ENCODE measurements around the gene KRTAP5-9. TPM values are rescaled to one million over a fixed set of nuclear protein-coding genes. Genes with fewer than 3 reads are reported as not detected.

KRTAP5-9 gene
- total and polyA plus RNA-seq, 2 of the 8 experiments (the other 6 are each of a cell fraction or from before 2014, with no cell fraction given) = 0.11 TPM; not detected in 1

GRCh38 chr11:71537537-71537936 is 10.7 kb upstream of the KRTAP5-9 start:
- Histone ChIP-seq H2BK15ac (ENCODE audit: low read length) (no peak overlapping the region), H3K9ac (replicated peaks in 1 of 4; ENCODE audit: extremely low read depth in 1 of 4, low read depth in 3 of 4, low read length in 3 of 4) (no peak overlapping the region), H2BK5ac (ENCODE audit: low read depth, low read length) (no peak overlapping the region), H4K20me1 (replicated peaks in 1 of 2; ENCODE audit: control insufficient read depth in 1 of 2, insufficient read depth in 2 of 2, low read length in 2 of 2) (no peaks in the 10 kb centered on the region), H2AFZ (ENCODE audit: low read length) (no peak overlapping the region), H3K23me2 (ENCODE audit: low read depth, low read length) (no peaks in the 10 kb centered on the region), H2BK120ac (replicated peaks; ENCODE audit: low read depth, low read length) (no peak overlapping the region), H3K9me3 (ENCODE audit: insufficient read depth in 2 of 2, low read depth in 1 of 2, low read length in 1 of 2) (no peaks in the 10 kb centered on the region), H3K4ac (replicated peaks; ENCODE audit: insufficient read length, low read depth, low read length) (no peak overlapping the region), H4K8ac (ENCODE audit: extremely low read depth, insufficient read depth, low read length) (no peak overlapping the region), H4K91ac (replicated peaks; ENCODE audit: insufficient read length, low read length) (no peak overlapping the region), H2AK5ac (ENCODE audit: low read depth, low read length) (no peak overlapping the region), H3K79me1 (ENCODE audit: low read depth, low read length) (no peaks in the 10 kb centered on the region), H3K36me3 (ENCODE audit: control insufficient read depth in 2 of 4, insufficient read depth in 4 of 4, low read length in 3 of 4) (no peaks in the 10 kb centered on the region), H3K14ac (ENCODE audit: insufficient read length) (no peak overlapping the region), H3K23ac (ENCODE audit: insufficient read length) (no peak overlapping the region), H3K4me2 (ENCODE audit: insufficient read depth in 1 of 2, low read depth in 2 of 2, low read length in 2 of 2) (no peak overlapping the region), H3K18ac (ENCODE audit: extremely low read depth, low read length) (no peak overlapping the region), H4K5ac (ENCODE audit: insufficient read length, low read depth, low read length) (no peak overlapping the region), H3K27ac (ENCODE audit: low read depth, low read length) (no peak overlapping the region), H3K4me3 (ENCODE audit: extremely low read depth in 1 of 4, insufficient read depth in 2 of 4, low read depth in 3 of 4, low read length in 4 of 4) (no peak overlapping the region), H2BK12ac (ENCODE audit: low read depth, low read length) (no peak overlapping the region), H3K27me3 (replicated peaks in 1 of 4; ENCODE audit: control insufficient read depth in 3 of 4, extremely low read depth in 1 of 4, insufficient read depth in 3 of 4, low read length in 3 of 4) (no peaks in the 10 kb centered on the region), H3K56ac (replicated peaks; ENCODE audit: insufficient read length, low read depth, low read length) (no peak overlapping the region), H3K79me2 (ENCODE audit: control insufficient read depth in 1 of 2, insufficient read depth in 2 of 2, low read length in 2 of 2) (no peaks in the 10 kb centered on the region), H3K4me1 (replicated peaks in 1 of 4; ENCODE audit: control insufficient read depth in 3 of 4, insufficient read depth in 4 of 4, low read length in 3 of 4) (no peaks in the 10 kb centered on the region), H2BK20ac (ENCODE audit: low read length) (no peak overlapping the region)
- TF ChIP-seq ASH2L (IDR thresholded peaks at IDR 0.05; ENCODE audit: low read length) = no peak
- no peak for TF ChIP-seq CTCF (IDR thresholded peaks at IDR 0.05; ENCODE audit: control extremely low read depth in 1 of 3, insufficient read depth in 1 of 3, low read depth in 1 of 3, low read length in 3 of 3)
- TF ChIP-seq EZH2 (IDR thresholded peaks at IDR 0.05; ENCODE audit: low read depth, low read length, severe bottlenecking) = no peak
- TF ChIP-seq TCF12 (IDR thresholded peaks at IDR 0.05; ENCODE audit: low read depth, low read length) = no peak
- no peak for TF ChIP-seq CHD2 (IDR thresholded peaks at IDR 0.05; ENCODE audit: low read length)
- no peak for TF ChIP-seq SUZ12 (IDR thresholded peaks at IDR 0.05; ENCODE audit: low read length)
- TF ChIP-seq KDM1A (IDR thresholded peaks at IDR 0.05; ENCODE audit: borderline replicate concordance, low read length) = no peak
- TF ChIP-seq GTF2F1 (IDR thresholded peaks at IDR 0.05; ENCODE audit: borderline replicate concordance, low read depth, low read length) = no peak
- no peak for TF ChIP-seq CTBP2 (IDR thresholded peaks at IDR 0.05; ENCODE audit: borderline replicate concordance, insufficient read depth, insufficient read length, low read length)
- TF ChIP-seq EGR1 (IDR thresholded peaks at IDR 0.05; ENCODE audit: borderline replicate concordance, low read depth, low read length) = no peak
- no peak for TF ChIP-seq JUND (IDR thresholded peaks at IDR 0.05; ENCODE audit: low read length)
- TF ChIP-seq TAF1 (IDR thresholded peaks at IDR 0.05; ENCODE audit: low read depth, low read length) = no peak
- no peak for TF ChIP-seq TBP (IDR thresholded peaks at IDR 0.05; ENCODE audit: low read depth, low read length)
- ChIA-PET POLR2A (ENCODE audit: partially characterized antibody) (no interaction called here), CTCF (ENCODE audit: partially characterized antibody) (interaction anchor here (1.6 kb wide), 1 partner anchor 10 kb away, joined by 4 read pairs; no protein-coding TSS in a partner anchor)
- 87% methylated on average over 9 of the region's 9 CpGs; no CpG with 5 or more reads in 1 of the 2 experiments for WGBS, 2 experiments (ENCODE audit: extremely low coverage in 1 of 2, insufficient coverage in 1 of 2, insufficient read length in 1 of 2, insufficient replicate concordance in 2 of 2, low coverage in 1 of 2, low lambda C conversion rate in 2 of 2, missing lambda C conversion rate in 1 of 2)
- no peak for FAIRE-seq
- peak in 1 of 2 experiments; percentile 40 for DNase-seq (ENCODE audit: low read depth in 1 of 2, low spot score in 2 of 2)

Data from H1 (cell line).